CD8-positive, alpha-beta memory T cell (primary cell): ENCODE results near the gene CRYAB. TPM values are rescaled to one million over a fixed set of nuclear protein-coding genes. Genes with fewer than 3 reads are reported as not detected.

Experiments
- CTCF ChIA-PET: fragments of 350-600 bp; sonication (Branson Sonifier 250); formaldehyde crosslinking; loops from one replicate; lab custom pipeline; 2021; ENCODE audit warnings: antibody characterized with exemption; lab: Charles Lee
- POLR2A ChIA-PET: fragments of 350-600 bp; sonication (Branson Sonifier 250); formaldehyde crosslinking; loops from one replicate; lab custom pipeline; 2021; ENCODE audit warnings: antibody characterized with exemption; lab: Charles Lee
- DNase-seq, 5 donors: peaks; one replicate each; pipeline versions ENCODE4 v3.0.0 to v3.0.0-alpha.2; 2020 to 2022; ENCODE audit warnings: mixed read lengths in 1 of 5
- H3K27ac ChIP-seq: one replicate; pipeline ENCODE4 v1.7.0; 2013; ENCODE audit warnings: low read depth, mild to moderate bottlenecking, low read length, moderate library complexity
- H3K27me3 ChIP-seq: 2 replicates; pipeline ENCODE4 v1.7.0; 2013; ENCODE audit warnings: low read length, mild to moderate bottlenecking; ENCODE audit not compliant: insufficient read depth, poor library complexity, severe bottlenecking
- H3K36me3 ChIP-seq: 2 replicates; pipeline ENCODE4 v1.7.0; 2013; ENCODE audit warnings: mild to moderate bottlenecking, low read length, moderate library complexity; ENCODE audit not compliant: insufficient read depth
- H3K4me1 ChIP-seq: 2 replicates; pipeline ENCODE4 v1.7.0; 2013; ENCODE audit warnings: mild to moderate bottlenecking, low read length, moderate library complexity; ENCODE audit not compliant: insufficient read depth
- H3K4me3 ChIP-seq: 2 replicates; pipeline ENCODE4 v1.7.0; 2013; ENCODE audit warnings: mild to moderate bottlenecking, low read length
- H3K9me3 ChIP-seq: 2 replicates; pipeline ENCODE4 v1.7.0; 2013; ENCODE audit warnings: mild to moderate bottlenecking, low read length
- H3K27ac Mint-ChIP-seq, 8 donors: one replicate each; pipeline ENCODE4 v1.8.0; 2020 to 2021; ENCODE audit warnings: mixed read lengths in 8 of 8, mild to moderate bottlenecking in 6 of 8, inconsistent platforms in 3 of 8, moderate library complexity in 3 of 8
- H3K27me3 Mint-ChIP-seq, 2 donors: one replicate each; pipeline ENCODE4 v1.8.0; 2020 to 2021; ENCODE audit warnings: mixed read lengths in 2 of 2, mild to moderate bottlenecking in 1 of 2, moderate library complexity in 1 of 2
- H3K36me3 Mint-ChIP-seq, 3 donors: one replicate each; pipeline ENCODE4 v1.8.0; 2020 to 2021; ENCODE audit warnings: mixed read lengths in 3 of 3, inconsistent platforms in 1 of 3, mild to moderate bottlenecking in 1 of 3
- H3K4me1 Mint-ChIP-seq, 3 donors: one replicate each; pipeline ENCODE4 v1.8.0; 2020 to 2021; ENCODE audit warnings: mixed read lengths in 3 of 3, inconsistent platforms in 1 of 3, mild to moderate bottlenecking in 1 of 3
- H3K4me3 Mint-ChIP-seq, 7 donors: one replicate each; pipeline ENCODE4 v1.8.0; 2020 to 2021; ENCODE audit warnings: mixed read lengths in 7 of 7, mild to moderate bottlenecking in 6 of 7, moderate library complexity in 4 of 7, inconsistent platforms in 2 of 7
- H3K9me3 Mint-ChIP-seq, 5 donors: one replicate each; pipeline ENCODE4 v1.8.0; 2020 to 2022; ENCODE audit warnings: mixed read lengths in 5 of 5, mild to moderate bottlenecking in 3 of 5, moderate library complexity in 2 of 5, inconsistent platforms in 1 of 5
- polyA plus RNA-seq: library from polyadenylated mRNA; unstranded; fragments of 300-500 nt; fragmentation: Illumina TruSeq; gene quantifications from one replicate; pipeline ENCODE4 v1.2.3, GENCODE V29; 2021
- total RNA-seq, 2 experiments: library from RNA; stranded (reverse); gene quantifications; one replicate each; pipeline ENCODE4 v1.2.3, GENCODE V29; 2021

Gene CRYAB
- total and polyA plus RNA-seq, 3 experiments from 2014 or later, result not detected

GRCh38 chr11:111946499-111946898 is 34.9 kb upstream of the CRYAB start:
- POLR2A ChIA-PET, result no interaction called here
- no peaks in the 10 kb centered on the region for H3K36me3 Mint-ChIP-seq

GRCh38 chr11:111945198-111945597 is 33.6 kb upstream of the CRYAB start:
- Histone ChIP-seq H3K36me3 (no peaks in the 10 kb centered on the region), H3K9me3 (no peaks in the 10 kb centered on the region), H3K4me1 (no peaks in the 10 kb centered on the region), H3K27me3 (no peaks in the 10 kb centered on the region), H3K27ac (no peak overlapping the region), H3K4me3 (no peak overlapping the region)
- ChIA-PET POLR2A (no interaction called here), CTCF (interaction anchor here (1.0 to 5.6 kb wide), 3 partner anchors 13 to 37 kb away, joined by 3 to 18 read pairs (median 5); no protein-coding TSS in a partner anchor)
- Mint-ChIP-seq H3K27ac (no peak overlapping the region), H3K9me3 (no peaks in the 10 kb centered on the region), H3K36me3 (no peaks in the 10 kb centered on the region), H3K27me3 (no peaks in the 10 kb centered on the region), H3K4me1 (peaks cover 0 to 3% (median 0%) of the 10 kb centered on the region in 3 donors), H3K4me3 (no peak overlapping the region)
- DNase-seq, result no peak

More at GRCh38 chr11:111946499-111946898, 34.9 kb upstream of the CRYAB start:
- no peaks in the 10 kb centered on the region for H3K36me3 ChIP-seq
- no peaks in the 10 kb centered on the region for H3K4me1 ChIP-seq
- Mint-ChIP-seq H3K4me3 (no peak overlapping the region), H3K9me3 (no peaks in the 10 kb centered on the region), H3K27ac (no peak overlapping the region), H3K4me1 (peaks cover 0 to 3% (median 0%) of the 10 kb centered on the region in 3 donors), H3K27me3 (no peaks in the 10 kb centered on the region)
- CTCF ChIA-PET, result interaction anchor here (1.4 to 5.6 kb wide), 2 partner anchors 15 to 20 kb away, joined by 5 to 18 read pairs; no protein-coding TSS in a partner anchor
- H3K9me3 ChIP-seq, result no peaks in the 10 kb centered on the region
- H3K27ac ChIP-seq, result no peak overlapping the region
- no peaks in the 10 kb centered on the region for H3K27me3 ChIP-seq
- no peak for DNase-seq
- no peak overlapping the region for H3K4me3 ChIP-seq

DNA sequence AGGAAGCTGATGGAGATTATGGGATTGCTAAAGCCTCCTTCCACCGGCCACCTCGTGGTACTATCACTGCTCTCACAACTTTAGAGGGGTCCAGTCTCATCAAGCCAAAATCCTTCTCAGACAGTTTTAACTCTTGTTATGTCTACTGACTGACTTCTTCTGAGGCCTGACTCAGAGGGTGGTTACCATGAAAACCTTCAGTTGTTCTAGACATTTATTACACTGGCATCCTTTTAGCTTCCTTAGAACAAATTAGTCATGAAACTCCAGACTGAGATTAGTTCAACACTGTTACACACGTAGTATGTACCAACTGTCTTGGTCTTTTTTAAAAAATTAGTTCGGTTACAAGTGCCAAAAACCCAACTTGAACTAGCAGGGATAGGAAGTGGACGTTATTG is 33.1 kb upstream of the CRYAB start:
- Histone ChIP-seq H3K36me3 (no peaks in the 10 kb centered on the region), H3K9me3 (no peaks in the 10 kb centered on the region), H3K27ac (no peak overlapping the region), H3K27me3 (no peaks in the 10 kb centered on the region), H3K4me3 (no peak overlapping the region), H3K4me1 (no peaks in the 10 kb centered on the region)
- Mint-ChIP-seq H3K9me3 (no peaks in the 10 kb centered on the region), H3K4me1 (peaks cover 0 to 3% (median 0%) of the 10 kb centered on the region in 3 donors), H3K27ac (no peak overlapping the region), H3K4me3 (no peak overlapping the region), H3K27me3 (no peaks in the 10 kb centered on the region), H3K36me3 (no peaks in the 10 kb centered on the region)
- ChIA-PET POLR2A (no interaction called here), CTCF (interaction anchor here (5.6 kb wide), 1 partner anchor 13 kb away, joined by 18 read pairs; no protein-coding TSS in a partner anchor)
- DNase-seq, result no peak

- ChIA-PET POLR2A (no interaction called here), CTCF (interaction anchor here (5.6 kb wide), 1 partner anchor 12 kb away, joined by 18 read pairs; no protein-coding TSS in a partner anchor)
- Histone ChIP-seq H3K4me3 (no peak overlapping the region), H3K27ac (no peak overlapping the region), H3K9me3 (no peaks in the 10 kb centered on the region), H3K27me3 (no peaks in the 10 kb centered on the region), H3K4me1 (no peaks in the 10 kb centered on the region), H3K36me3 (no peaks in the 10 kb centered on the region)
- Mint-ChIP-seq H3K27me3 (no peaks in the 10 kb centered on the region), H3K36me3 (no peaks in the 10 kb centered on the region), H3K4me1 (peaks cover 3 to 7% (median 4%) of the 10 kb centered on the region in 3 donors), H3K9me3 (no peaks in the 10 kb centered on the region), H3K4me3 (no peak overlapping the region), H3K27ac (no peak overlapping the region)
- DNase-seq, result no peak
Observed at GRCh38 chr11:111944139-111944538, 32.6 kb upstream of the CRYAB start.

- CTCF ChIA-PET, result interaction anchor here (1.4 to 5.6 kb wide), 2 partner anchors 11 to 64 kb away, joined by 4 to 18 read pairs; no protein-coding TSS in a partner anchor
- no peaks in the 10 kb centered on the region for H3K36me3 Mint-ChIP-seq
- H3K4me1 Mint-ChIP-seq, result peaks cover 15 to 20% (median 17%) of the 10 kb centered on the region in 3 donors
- no peak overlapping the region for H3K27ac ChIP-seq
- no peak overlapping the region for H3K27ac Mint-ChIP-seq
- no peaks in the 10 kb centered on the region for H3K36me3 ChIP-seq
- no peak for DNase-seq
- H3K27me3 Mint-ChIP-seq, result no peaks in the 10 kb centered on the region
- H3K27me3 ChIP-seq, result no peaks in the 10 kb centered on the region
- H3K9me3 ChIP-seq, result no peaks in the 10 kb centered on the region
- POLR2A ChIA-PET, result interaction anchor here (0.7 kb wide), 1 partner anchor 13 kb away, joined by 6 read pairs; no protein-coding TSS in a partner anchor
- peaks cover 13% of the 10 kb centered on the region for H3K4me1 ChIP-seq
- no peak overlapping the region for H3K4me3 ChIP-seq
- no peak overlapping the region for H3K4me3 Mint-ChIP-seq
- H3K9me3 Mint-ChIP-seq, result no peaks in the 10 kb centered on the region
Observed at GRCh38 chr11:111942829-111943228, 31.3 kb upstream of the CRYAB start.

GRCh38 chr11:111941963-111942362 is 30.4 kb upstream of the CRYAB start:
- Mint-ChIP-seq H3K36me3 (no peaks in the 10 kb centered on the region), H3K9me3 (no peaks in the 10 kb centered on the region), H3K4me1 (peaks cover 20 to 27% (median 24%) of the 10 kb centered on the region in 3 donors), H3K27me3 (no peaks in the 10 kb centered on the region), H3K4me3 (no peak overlapping the region), H3K27ac (no peak overlapping the region)
- no peaks in the 10 kb centered on the region for H3K27me3 ChIP-seq
- CTCF ChIA-PET, result interaction anchor here (1.4 to 5.6 kb wide), 2 partner anchors 10 to 64 kb away, joined by 4 to 18 read pairs; no protein-coding TSS in a partner anchor
- H3K9me3 ChIP-seq, result no peaks in the 10 kb centered on the region
- H3K4me1 ChIP-seq, result peaks cover 20% of the 10 kb centered on the region
- no peaks in the 10 kb centered on the region for H3K36me3 ChIP-seq
- no peak for DNase-seq
- no peak overlapping the region for H3K27ac ChIP-seq
- no peak overlapping the region for H3K4me3 ChIP-seq
- POLR2A ChIA-PET, result no interaction called here

- no peaks in the 10 kb centered on the region for H3K9me3 ChIP-seq
- Mint-ChIP-seq H3K4me3 (peak overlapping the region in 1 of 7 donors; percentile 1), H3K36me3 (no peaks in the 10 kb centered on the region), H3K27ac (peak overlapping the region in 2 of 8 donors; percentile 1 to 18), H3K27me3 (peaks cover 0 to 2% of the 10 kb centered on the region in 2 donors), H3K4me1 (peaks cover 24 to 37% (median 34%) of the 10 kb centered on the region in 3 donors), H3K9me3 (no peaks in the 10 kb centered on the region)
- ChIA-PET POLR2A (no interaction called here), CTCF (interaction anchor here (2.3 kb wide), 1 partner anchor 8 kb away, joined by 8 read pairs; no protein-coding TSS in a partner anchor)
- peaks cover 30% of the 10 kb centered on the region for H3K4me1 ChIP-seq
- no peak for DNase-seq
- H3K36me3 ChIP-seq, result no peaks in the 10 kb centered on the region
- no peaks in the 10 kb centered on the region for H3K27me3 ChIP-seq
- H3K27ac ChIP-seq, result no peak overlapping the region
- H3K4me3 ChIP-seq, result no peak overlapping the region
Observed at GRCh38 chr11:111939836-111940604, 28.4 kb upstream of the CRYAB start.
